HUES64 (cell line): ENCODE results near the gene CAPN12. TPM values are rescaled to one million over a fixed set of nuclear protein-coding genes. Genes with fewer than 3 reads are reported as not detected.
"Not testable (repeated sequence)": the region's sequence is repeated elsewhere in the genome, so short reads cannot be mapped to it uniquely, and the experiment has no call there.

ENCODE experiments used
- H3K27ac ChIP-seq: 2 replicates; pipeline ENCODE4 v1.7.0; 2013; ENCODE audit warnings: low read depth, low read length, inconsistent platforms
- H3K27me3 ChIP-seq: 2 replicates; pipeline ENCODE4 v1.6.1; 2013; ENCODE audit warnings: mild to moderate bottlenecking, low read length; ENCODE audit not compliant: insufficient read depth
- H3K36me3 ChIP-seq: 2 replicates; pipeline ENCODE4 v1.6.1; 2013; ENCODE audit warnings: mild to moderate bottlenecking, low read length; ENCODE audit not compliant: insufficient read depth
- H3K4me1 ChIP-seq: 2 replicates; pipeline ENCODE4 v1.6.1; 2013; ENCODE audit warnings: mild to moderate bottlenecking, low read length, moderate library complexity; ENCODE audit not compliant: insufficient read depth
- H3K4me3 ChIP-seq: 2 replicates; pipeline ENCODE4 v1.5.1; 2013; ENCODE audit warnings: mild to moderate bottlenecking, low read length, moderate library complexity
- H3K9ac ChIP-seq: 2 replicates; pipeline ENCODE4 v1.6.1; 2013; ENCODE audit warnings: mild to moderate bottlenecking, low read depth, low read length
- H3K9me3 ChIP-seq: 2 replicates; pipeline ENCODE4 v1.6.1; 2013; ENCODE audit warnings: low read depth, low read length; ENCODE audit not compliant: insufficient read depth
- WGBS: fragments of 150-250, 120-280 bp; methylation state at CpG from one replicate; pipeline ENCODE4 v1.1.7; 2013; ENCODE audit warnings: missing lambda C conversion rate; 5-methylcytosine and 5-hydroxymethylcytosine counted together
- polyA plus RNA-seq, 2 experiments: library from polyadenylated mRNA; stranded (reverse); fragments of 50-300 nt; gene quantifications; one replicate each; pipeline ENCODE4 v1.2.3, GENCODE V29; 2013

CAPN12 gene
- 4.6 TPM for polyA plus RNA-seq (2013, experiment 1 of 2)
- polyA plus RNA-seq (2013, experiment 2 of 2) = 6.1 TPM

DNA sequence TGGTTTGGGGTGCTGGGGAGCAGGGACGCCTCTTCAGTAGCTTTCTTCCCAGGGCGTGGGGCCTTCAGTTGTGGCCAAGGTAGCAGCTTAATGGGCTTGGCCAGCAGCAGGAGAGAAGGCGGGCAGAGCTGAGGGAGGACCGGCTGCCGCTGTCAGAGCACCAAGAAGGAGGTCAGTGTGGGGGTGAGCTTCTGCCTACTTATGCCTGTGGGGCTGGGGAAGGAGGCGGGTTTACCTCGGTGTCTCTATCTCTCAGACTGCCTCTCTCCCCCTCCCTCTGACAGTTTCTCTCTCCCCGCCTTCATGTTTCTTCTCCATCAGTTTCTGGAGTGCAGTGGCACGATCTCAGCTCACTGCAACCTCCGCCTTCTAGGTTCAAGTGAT lies at the start of gene CAPN12:
TSS of gene CAPN12 (minus strand) at position 177 of the 384 bp plus-strand sequence. CDS start 309 bp downstream, outside the sequence.
- Histone ChIP-seq H3K9me3 (no peaks in the 10 kb centered on the region), H3K4me1 (no peaks in the 10 kb centered on the region), H3K27me3 (no peaks in the 10 kb centered on the region), H3K4me3 (no peak within 1 kb of the TSS), H3K27ac (no peak within 1 kb of the TSS), H3K9ac (no peak within 1 kb of the TSS), H3K36me3 (no peaks in the 10 kb centered on the region)
- 92% methylated on average over 10 of the region's 10 CpGs for WGBS

GRCh38 chr19:38793671-38794070 lies 49.4 kb upstream of the CAPN12 start:
- Histone ChIP-seq H3K27ac (no peak overlapping the region), H3K9ac (no peak overlapping the region), H3K4me3 (no peak overlapping the region), H3K4me1 (no peaks in the 10 kb centered on the region), H3K36me3 (no peaks in the 10 kb centered on the region), H3K9me3 (no peaks in the 10 kb centered on the region), H3K27me3 (no peaks in the 10 kb centered on the region)
- WGBS = 91% methylated on average over 4 of the region's 5 CpGs

DNA sequence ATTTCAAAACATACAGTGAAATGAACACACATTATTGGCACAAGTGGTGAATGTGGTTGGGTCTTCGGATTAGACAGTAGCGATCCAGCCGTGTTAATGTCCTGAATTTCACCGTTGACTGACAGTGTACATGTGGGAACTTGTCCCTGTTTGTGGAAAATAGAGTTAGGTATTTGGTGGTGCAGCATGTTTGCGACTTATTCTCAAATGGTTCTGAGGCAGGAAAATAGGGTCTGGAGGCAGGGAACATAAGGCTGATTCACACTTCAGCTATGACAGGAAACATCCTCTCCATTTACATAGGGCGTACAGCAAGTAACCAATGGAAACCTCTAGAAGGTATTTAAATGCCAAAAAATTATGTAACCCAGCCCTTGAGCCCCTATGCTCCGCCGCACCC lies 48.9 kb upstream of the CAPN12 start:
- H3K4me3 ChIP-seq = no peak overlapping the region
- H3K36me3 ChIP-seq = no peaks in the 10 kb centered on the region
- no peaks in the 10 kb centered on the region for H3K9me3 ChIP-seq
- no peak overlapping the region for H3K9ac ChIP-seq
- no peaks in the 10 kb centered on the region for H3K27me3 ChIP-seq
- H3K27ac ChIP-seq = no peak overlapping the region
- 83% methylated on average over 8 of the region's 8 CpGs for WGBS
- no peaks in the 10 kb centered on the region for H3K4me1 ChIP-seq

DNA sequence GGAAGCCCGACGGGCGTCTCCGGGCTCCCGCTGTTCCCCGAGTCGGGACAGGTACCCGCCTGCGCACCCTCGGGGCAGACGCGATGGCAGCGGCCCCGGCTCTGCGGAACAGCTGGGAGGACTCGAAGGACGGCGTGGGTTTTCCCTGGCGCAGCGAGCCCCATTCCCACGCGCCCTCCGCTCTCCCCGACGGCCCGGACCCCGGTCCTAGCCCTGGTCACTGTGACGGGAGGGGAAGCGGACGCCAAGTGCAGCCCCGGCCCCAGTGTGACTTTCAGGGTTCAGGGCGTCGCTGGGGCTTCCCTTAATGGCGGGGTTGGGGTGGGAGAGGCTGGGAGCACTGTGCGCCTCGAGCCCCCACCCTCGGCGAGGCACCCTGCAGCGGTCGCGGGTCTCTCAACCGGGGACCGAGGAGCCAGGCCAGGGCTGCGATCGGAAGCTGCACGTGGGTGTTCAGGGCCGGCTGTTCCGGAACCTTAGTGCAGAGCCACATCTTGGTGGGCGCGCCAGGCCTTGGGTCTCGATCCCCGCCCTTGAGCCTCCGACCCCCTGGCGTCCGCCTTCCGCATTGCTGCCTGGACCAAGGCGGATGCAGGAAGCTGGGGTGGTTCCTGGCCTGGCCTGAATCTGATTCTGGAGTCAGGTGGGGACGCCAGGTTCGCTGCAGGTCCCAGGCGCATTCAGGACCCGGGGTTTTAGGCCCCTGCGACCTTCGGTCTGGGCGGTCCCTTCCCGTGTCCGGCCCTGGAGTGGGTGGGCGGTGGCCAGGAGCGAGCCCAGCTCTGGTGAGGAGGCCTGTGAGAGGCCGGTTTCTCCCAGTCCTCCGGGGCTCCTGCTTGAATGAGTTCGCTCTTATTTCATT lies 48.2 kb upstream of the CAPN12 start:
- Histone ChIP-seq H3K4me3 (no peak overlapping the region), H3K27ac (no peak overlapping the region), H3K36me3 (no peaks in the 10 kb centered on the region), H3K4me1 (no peaks in the 10 kb centered on the region), H3K9ac (no peak overlapping the region), H3K27me3 (no peaks in the 10 kb centered on the region), H3K9me3 (no peaks in the 10 kb centered on the region)
- WGBS = 90% methylated on average over 63 of the region's 71 CpGs

DNA sequence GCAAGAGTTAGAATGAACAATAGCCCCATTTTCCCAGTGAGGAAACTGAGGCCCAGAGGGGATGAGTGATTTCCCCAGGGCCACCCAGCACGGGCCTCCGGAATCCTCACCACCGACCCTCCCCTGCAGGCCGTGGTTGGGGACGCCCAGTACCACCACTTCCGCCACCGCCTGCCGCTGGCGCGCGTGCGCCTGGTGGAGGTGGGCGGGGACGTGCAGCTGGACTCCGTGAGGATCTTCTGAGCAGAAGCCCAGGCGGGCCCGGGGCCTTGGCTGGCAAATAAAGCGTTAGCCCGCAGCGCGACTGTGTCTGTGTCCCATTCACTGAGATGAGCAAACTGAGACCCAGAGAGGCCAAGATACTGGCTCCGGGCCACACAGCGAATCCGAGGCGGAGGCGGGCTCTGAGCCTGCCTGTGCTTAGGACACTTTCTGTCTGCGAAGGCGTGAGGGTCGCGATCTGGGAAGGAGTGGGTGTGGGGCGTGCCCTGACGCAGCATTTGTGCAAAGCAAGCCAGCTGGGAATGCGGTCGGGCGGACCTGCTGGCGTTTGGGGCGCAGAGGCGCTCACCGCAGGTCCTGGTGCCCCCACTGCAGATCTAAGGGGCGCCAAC lies 47.3 kb upstream of the CAPN12 start:
- not testable (repeated sequence) for H3K27me3 ChIP-seq, H3K9ac ChIP-seq, H3K36me3 ChIP-seq, H3K9me3 ChIP-seq, H3K27ac ChIP-seq, H3K4me1 ChIP-seq
- WGBS = no CpG with 5 or more reads among the region's 40 CpGs
- H3K4me3 ChIP-seq = 0 out of 2 replicates have a peak overlapping the region, but pooled peaks have one; percentile 32

DNA sequence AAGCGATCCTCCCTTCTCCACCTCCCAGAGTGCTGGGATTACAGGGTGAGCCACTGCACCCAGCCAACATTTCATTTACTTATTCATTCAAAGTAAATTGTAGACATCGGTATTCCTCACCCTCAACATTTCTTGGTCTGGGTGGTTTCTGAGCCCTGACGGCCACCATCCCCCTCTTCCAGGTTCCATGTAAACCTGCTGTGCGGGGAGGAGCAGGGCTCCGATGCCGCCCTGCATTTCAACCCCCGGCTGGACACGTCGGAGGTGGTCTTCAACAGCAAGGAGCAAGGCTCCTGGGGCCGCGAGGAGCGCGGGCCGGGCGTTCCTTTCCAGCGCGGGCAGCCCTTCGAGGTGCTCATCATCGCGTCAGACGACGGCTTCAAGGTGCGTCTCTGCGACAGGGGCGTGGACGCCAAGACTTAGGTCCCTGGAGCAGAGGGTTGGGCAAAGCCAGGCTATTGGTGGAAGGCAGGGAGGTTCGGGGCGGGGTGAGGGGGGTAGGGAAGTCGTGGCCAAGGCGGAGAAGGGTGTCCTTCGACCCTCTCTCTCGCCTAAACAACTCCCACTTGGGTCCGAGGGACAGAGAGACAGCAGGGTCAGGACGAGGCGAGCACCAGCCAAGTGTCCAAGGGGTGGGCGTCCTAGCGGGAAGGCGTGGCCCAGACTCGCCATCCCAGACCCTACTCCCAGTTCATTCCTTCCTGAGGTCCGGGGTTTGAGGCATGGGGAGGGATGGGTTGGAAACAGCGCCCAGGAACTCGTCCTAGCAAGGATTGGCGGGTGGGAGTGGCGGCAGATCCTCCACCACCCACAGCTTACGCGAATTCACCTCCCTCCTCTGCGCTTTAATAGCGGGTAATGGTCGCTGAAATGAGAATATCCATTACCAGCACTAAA lies 46.5 kb upstream of the CAPN12 start:
- not testable (repeated sequence) for H3K4me1 ChIP-seq, H3K36me3 ChIP-seq, H3K27me3 ChIP-seq, H3K27ac ChIP-seq, H3K9me3 ChIP-seq, H3K9ac ChIP-seq
- 70% methylated on average over 13 of the region's 49 CpGs for WGBS
- H3K4me3 ChIP-seq = 0 out of 2 replicates have a peak overlapping the region, but pooled peaks have one; percentile 32

DNA sequence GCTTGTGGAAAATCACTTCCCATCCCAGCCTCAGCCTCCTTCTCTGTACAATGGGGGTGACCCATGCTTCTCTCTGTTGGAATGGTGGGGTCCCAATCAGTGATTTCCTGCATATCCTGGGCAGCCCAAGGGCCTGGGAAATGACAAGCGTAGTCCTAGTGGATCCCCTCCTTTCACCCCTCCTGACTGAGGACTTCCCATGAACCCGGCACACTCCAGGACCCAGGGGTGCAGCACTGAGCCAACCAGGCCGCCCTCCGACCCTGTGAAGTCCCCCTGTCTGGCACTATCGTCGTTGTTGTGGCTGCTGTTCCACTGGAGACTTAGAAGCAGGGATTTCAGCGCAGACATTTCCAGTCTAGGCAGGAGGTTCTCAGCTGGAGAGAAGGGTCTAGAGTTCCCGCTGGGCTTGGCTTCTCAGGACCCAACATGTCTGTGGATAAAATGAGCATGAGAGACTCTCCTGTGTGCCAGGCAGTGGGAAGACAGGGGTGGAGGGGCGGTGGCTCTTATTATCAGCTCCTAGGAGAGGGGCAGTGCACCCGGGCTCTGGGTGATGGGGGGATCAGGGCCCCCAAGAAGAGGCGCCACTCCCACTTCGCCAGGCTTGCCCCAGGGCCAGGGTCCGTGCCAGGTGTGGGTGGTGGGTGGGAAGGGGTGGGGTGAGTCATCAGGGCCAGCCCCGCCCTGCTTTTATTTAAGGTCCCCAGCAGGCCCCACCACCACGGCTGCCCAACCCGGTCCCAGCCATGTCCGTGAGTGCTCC lies 44.4 kb upstream of the CAPN12 start, which contains the start of gene LGALS7B:
TSS of gene LGALS7B (plus strand) at position 723 of the 766 bp plus-strand sequence. CDS start at position 750, 27 bp downstream.
- no peaks in the 10 kb centered on the region for H3K4me1 ChIP-seq
- H3K27me3 ChIP-seq = no peaks in the 10 kb centered on the region
- 76% methylated on average over 10 of the region's 17 CpGs for WGBS
- no peaks in the 10 kb centered on the region for H3K36me3 ChIP-seq
- H3K4me3 ChIP-seq = no peak within 1 kb of the TSS
- no peak within 1 kb of the TSS for H3K27ac ChIP-seq
- no peaks in the 10 kb centered on the region for H3K9me3 ChIP-seq
- no peak within 1 kb of the TSS for H3K9ac ChIP-seq

DNA sequence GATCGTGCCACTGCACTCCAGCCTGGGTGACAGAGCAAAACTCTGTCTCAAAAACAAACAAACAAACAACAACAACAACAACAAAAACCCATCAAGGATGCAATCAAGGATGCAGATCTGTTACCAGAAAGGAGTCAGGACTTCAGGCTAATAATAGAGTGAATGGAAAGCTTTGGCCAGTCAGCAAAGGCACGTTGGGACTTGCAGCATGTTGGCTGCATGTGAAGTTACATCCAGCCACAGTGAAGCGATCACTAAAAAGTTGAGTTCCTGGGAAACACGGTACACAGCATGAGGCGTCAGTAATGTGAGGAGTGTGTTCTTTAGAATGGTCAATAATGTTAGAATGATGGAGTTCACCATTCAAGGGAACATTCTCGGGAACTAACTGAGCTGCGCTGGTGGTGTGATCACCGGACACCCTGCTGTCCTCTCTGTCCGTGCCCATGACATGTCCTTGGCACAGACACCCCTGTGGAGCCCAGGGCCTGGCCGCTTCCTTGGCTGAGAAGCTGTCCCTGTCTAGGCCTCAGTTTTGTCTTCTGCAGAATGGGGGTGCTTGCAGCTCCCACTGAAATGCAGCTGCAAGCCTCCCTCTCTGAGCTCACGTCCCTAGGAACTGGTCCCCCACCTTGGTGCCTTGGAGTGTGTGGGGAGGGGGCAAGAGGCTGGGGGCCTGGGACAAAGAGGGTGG lies 42.4 kb upstream of the CAPN12 start:
- Histone ChIP-seq H3K36me3 (no peaks in the 10 kb centered on the region), H3K27ac (no peak overlapping the region)
- WGBS = 89% methylated on average over 11 of the region's 11 CpGs

GRCh38 chr19:38786061-38786460 lies 41.8 kb upstream of the CAPN12 start:
- not testable (repeated sequence) for H3K36me3 ChIP-seq, H3K4me1 ChIP-seq, H3K9ac ChIP-seq, H3K27me3 ChIP-seq, H3K4me3 ChIP-seq, H3K9me3 ChIP-seq, H3K27ac ChIP-seq
- 83% methylated on average over 3 of the region's 3 CpGs for WGBS

More for the DNA sequence above, 42.4 kb upstream of the CAPN12 start:
- H3K9ac ChIP-seq = no peak overlapping the region
- no peak overlapping the region for H3K4me3 ChIP-seq
- H3K9me3 ChIP-seq = no peaks in the 10 kb centered on the region
- no peaks in the 10 kb centered on the region for H3K27me3 ChIP-seq
- H3K4me1 ChIP-seq = no peaks in the 10 kb centered on the region

DNA sequence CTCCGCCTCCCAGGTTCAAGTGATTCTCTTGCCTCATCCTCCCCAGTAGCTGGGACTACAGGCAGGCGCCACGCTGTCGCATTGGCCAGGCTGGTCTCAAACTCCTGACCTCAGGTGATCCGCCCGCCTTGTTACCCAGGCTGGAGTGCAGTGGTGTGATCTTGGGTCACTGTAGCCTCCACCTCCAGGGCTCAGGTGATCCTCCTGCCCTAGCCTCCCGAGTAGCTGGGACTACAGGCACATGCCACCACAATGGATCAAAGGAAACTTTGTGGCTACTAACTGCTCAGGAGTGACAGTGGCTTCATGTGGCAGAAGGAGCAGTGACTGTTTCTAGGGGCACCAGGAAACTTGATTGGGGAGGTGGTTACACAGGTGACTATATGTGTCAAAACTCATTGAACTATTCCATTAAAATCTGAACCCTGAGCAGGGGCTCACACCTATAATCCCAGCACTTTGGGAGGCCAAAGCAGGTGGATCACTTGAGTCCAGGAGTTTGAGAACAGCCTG lies 41.0 kb upstream of the CAPN12 start:
- H3K4me3 ChIP-seq = no peak overlapping the region
- H3K27ac ChIP-seq = no peak overlapping the region
- H3K9me3 ChIP-seq = no peaks in the 10 kb centered on the region
- H3K36me3 ChIP-seq = no peaks in the 10 kb centered on the region
- H3K27me3 ChIP-seq = no peaks in the 10 kb centered on the region
- H3K9ac ChIP-seq = no peak overlapping the region
- 95% methylated on average over 7 of the region's 7 CpGs for WGBS
- H3K4me1 ChIP-seq = no peaks in the 10 kb centered on the region
